ENCODE measurements around the gene ITPRIPL2.

- no peak for TF ChIP-seq CTCF (IDR thresholded peaks at IDR 0.05; ENCODE audit: low read depth, low read length)
- no peak for TF ChIP-seq EZH2phosphoT487 (IDR thresholded peaks at IDR 0.05; ENCODE audit: low read depth)
Observed at GRCh38 chr16:19118938-19119431, 5.2 kb downstream of the ITPRIPL2 start.
